Large intestine (tissue), 3 donors: ENCODE measurements around the gene GALNT1. TPM values are rescaled to one million over a fixed set of nuclear protein-coding genes. Genes with fewer than 3 reads are reported as not detected.

Experiments used
- DNase-seq, 2 donors: peaks; one replicate each; pipeline versions ENCODE4 v3.0.0 to v3.0.0-alpha.2; 2013
- H3K27ac ChIP-seq: one replicate; pipeline ENCODE4 v1.5.1; 2013; ENCODE audit warnings: low read length
- H3K27me3 ChIP-seq: 2 replicates; pipeline ENCODE4 v1.6.1; 2013; ENCODE audit warnings: low read length; ENCODE audit not compliant: control insufficient read depth, insufficient read depth
- H3K36me3 ChIP-seq: 2 replicates; pipeline ENCODE4 v1.6.1; 2013; ENCODE audit warnings: low read length; ENCODE audit not compliant: control insufficient read depth, insufficient read depth
- H3K4me1 ChIP-seq: one replicate; pipeline ENCODE4 v1.6.1; 2013; ENCODE audit warnings: low read length; ENCODE audit not compliant: control insufficient read depth, insufficient read depth
- H3K4me3 ChIP-seq: one replicate; pipeline ENCODE4 v1.5.1; 2013; ENCODE audit warnings: low read length
- H3K9me3 ChIP-seq: one replicate; pipeline ENCODE4 v1.6.1; 2013; ENCODE audit warnings: mild to moderate bottlenecking, low read depth, low read length, moderate library complexity; ENCODE audit not compliant: control insufficient read depth
- WGBS: methylation state at CpG from one replicate; pipeline ENCODE4 v1.1.5; 2013; ENCODE audit warnings: low lambda C conversion rate; ENCODE audit not compliant: insufficient coverage; 5-methylcytosine and 5-hydroxymethylcytosine counted together
- polyA plus RNA-seq: library from polyadenylated mRNA; unstranded; fragments of 120-200 nt; gene quantifications from one replicate; pipeline ENCODE4 v1.2.1, GENCODE V29; 2013

Gene GALNT1
- polyA plus RNA-seq, 1 donor = 124 TPM

DNA sequence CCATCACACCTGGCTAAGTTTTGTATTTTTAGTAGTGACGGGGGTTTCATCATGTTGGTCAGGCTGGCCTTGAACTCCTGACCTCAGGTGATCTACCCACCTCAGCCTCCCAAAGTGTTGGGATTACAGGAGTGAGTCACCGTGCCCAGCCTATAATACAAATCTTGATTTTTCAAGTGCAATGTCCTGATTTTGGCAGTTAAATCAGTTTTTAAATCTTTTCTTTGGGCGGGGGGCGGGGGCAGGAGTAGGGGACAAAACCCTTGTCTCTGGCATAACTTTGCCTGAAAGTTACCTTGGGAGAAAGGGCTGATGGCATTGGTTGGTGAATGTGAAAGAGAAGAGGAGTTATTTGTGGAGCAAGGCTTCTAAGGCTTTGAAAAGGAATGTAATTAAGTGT lies 12.3 kb downstream of the GALNT1 start:
- no peak for DNase-seq
- peaks cover 2% of the 10 kb centered on the region for H3K36me3 ChIP-seq
- no peaks in the 10 kb centered on the region for H3K4me1 ChIP-seq
- no peak overlapping the region for H3K4me3 ChIP-seq
- WGBS = 100% methylated on average over 2 of the region's 4 CpGs
- peaks cover 5% of the 10 kb centered on the region for H3K9me3 ChIP-seq
- no peak overlapping the region for H3K27ac ChIP-seq
- no peaks in the 10 kb centered on the region for H3K27me3 ChIP-seq

DNA sequence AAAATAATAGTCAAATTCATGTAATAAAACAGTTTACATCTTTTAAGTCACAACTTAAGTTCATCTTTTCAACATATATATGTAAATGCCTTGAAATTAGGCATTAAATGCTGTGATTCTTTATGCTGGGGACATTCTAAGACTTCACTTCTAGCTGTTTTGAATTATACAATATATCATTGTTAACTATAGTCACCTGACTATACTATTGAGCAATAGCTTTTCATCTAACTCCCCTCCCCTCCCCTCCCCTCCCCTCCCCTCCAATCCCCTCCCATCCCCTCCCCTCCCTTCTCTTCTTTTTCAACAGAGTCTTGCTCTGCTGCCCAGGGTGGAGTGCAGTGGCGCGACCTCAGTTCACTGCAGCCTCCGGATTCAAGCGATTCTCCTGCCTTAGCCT lies 16.2 kb downstream of the GALNT1 start:
- Histone ChIP-seq H3K27ac (no peak overlapping the region), H3K4me3 (no peak overlapping the region), H3K4me1 (no peaks in the 10 kb centered on the region), H3K36me3 (peaks cover 2% of the 10 kb centered on the region), H3K27me3 (no peaks in the 10 kb centered on the region), H3K9me3 (peaks cover 27% of the 10 kb centered on the region)
- DNase-seq = no peak
- no CpG with 5 or more reads among the region's 4 CpGs for WGBS

DNA sequence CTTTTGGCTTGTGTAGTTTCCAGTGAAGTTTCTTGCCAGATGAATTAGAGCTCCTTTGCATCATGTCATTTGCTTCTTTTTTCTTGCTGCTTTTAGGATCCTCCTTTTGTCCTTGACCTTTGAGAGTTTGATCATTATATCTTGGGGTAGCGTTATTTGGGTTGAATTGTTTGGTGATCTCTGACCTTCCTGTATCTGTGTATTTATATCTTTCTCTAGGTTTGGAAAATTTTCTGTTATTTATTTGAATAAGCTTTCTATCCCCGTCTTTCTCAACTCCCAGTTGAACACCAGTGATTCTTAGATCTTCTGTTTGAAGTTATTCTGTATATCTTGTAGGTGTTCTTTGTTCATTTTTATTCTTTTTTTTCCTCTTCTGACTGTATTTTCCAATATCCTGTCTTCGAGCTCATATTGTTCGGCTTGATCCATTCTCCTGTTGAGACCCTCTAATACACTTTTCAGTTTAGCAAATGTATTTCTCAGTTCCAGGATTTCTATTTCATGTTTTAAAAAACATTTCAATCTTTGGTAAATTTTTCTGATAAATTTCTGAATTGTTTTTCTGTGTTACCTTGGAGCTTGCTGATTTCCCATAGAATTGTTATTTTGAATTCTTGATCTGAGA lies 20.8 kb downstream of the GALNT1 start:
- Histone ChIP-seq H3K36me3 (peaks cover 2% of the 10 kb centered on the region), H3K27ac (no peak overlapping the region), H3K4me1 (no peaks in the 10 kb centered on the region), H3K27me3 (no peaks in the 10 kb centered on the region), H3K9me3 (peaks cover 40% of the 10 kb centered on the region), H3K4me3 (no peak overlapping the region)
- DNase-seq = no peak
- WGBS = 88% methylated on average over 4 of the region's 4 CpGs

DNA sequence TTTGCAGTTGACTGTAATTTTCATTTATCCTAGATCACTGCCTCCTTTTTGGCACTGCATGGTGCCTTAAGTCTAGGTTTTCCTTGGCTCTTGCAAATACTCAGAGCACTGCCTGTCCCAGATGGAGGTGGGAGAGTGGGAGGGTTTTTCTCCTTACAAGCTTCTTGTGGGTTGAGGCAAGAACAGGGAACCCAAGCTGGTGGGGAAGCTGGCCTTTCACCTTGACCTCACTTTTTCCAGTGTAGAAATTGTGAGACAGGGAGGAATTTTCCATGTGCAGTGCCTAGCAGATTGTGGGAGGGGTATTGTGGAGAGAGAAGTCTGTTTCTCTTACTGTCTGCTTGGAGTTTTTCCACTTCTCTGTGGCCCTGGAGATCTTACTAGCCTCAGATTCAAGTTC lies 21.5 kb downstream of the GALNT1 start:
- H3K36me3 ChIP-seq = peaks cover 2% of the 10 kb centered on the region
- H3K27me3 ChIP-seq = no peaks in the 10 kb centered on the region
- no peak overlapping the region for H3K4me3 ChIP-seq
- H3K4me1 ChIP-seq = no peaks in the 10 kb centered on the region
- no peak overlapping the region for H3K27ac ChIP-seq
- H3K9me3 ChIP-seq = peaks cover 39% of the 10 kb centered on the region
- DNase-seq = no peak

DNA sequence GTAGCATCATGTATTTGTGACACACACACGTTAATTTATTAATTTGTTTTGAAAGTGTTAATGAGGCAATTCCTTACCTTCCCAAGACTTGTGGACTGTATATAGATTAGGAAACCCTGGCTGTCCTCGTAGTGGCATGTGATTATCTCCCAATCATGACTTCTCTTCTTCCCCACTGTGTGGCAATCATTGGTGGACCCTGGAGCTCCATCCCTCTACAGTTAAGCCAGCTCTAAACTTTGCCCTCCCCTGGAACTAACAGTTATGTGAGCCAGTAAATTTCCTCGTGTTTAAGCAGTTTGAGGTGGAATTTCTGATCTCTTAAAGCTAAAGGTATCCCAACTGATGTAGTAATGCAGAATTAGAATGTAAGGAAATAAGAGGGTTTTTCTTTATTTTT lies 22.0 kb downstream of the GALNT1 start:
- H3K4me3 ChIP-seq = no peak overlapping the region
- WGBS = 100% methylated on average over 1 of the region's 3 CpGs
- H3K27me3 ChIP-seq = no peaks in the 10 kb centered on the region
- no peak overlapping the region for H3K27ac ChIP-seq
- H3K9me3 ChIP-seq = peaks cover 34% of the 10 kb centered on the region
- no peak for DNase-seq
- no peaks in the 10 kb centered on the region for H3K4me1 ChIP-seq
- no peaks in the 10 kb centered on the region for H3K36me3 ChIP-seq

DNA sequence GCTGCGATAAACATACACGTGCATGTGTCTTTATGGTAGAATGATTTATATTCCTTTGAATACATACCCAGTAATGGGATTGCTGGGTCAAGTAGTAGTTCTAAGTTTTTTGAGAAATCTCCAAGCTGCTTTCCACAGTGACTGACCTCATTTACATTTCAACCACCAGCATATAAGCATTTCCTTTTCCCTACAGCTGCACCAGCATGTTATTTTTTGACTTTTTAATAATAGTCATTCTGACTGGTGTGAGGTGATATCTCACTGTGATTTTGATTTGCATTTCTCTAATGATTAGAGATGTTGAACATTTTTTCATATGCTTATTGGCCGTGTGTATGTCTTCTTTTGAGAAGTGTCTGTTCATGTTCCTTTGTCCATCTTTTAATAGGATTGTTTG lies 22.8 kb downstream of the GALNT1 start:
- Histone ChIP-seq H3K27me3 (no peaks in the 10 kb centered on the region), H3K27ac (no peak overlapping the region), H3K36me3 (no peaks in the 10 kb centered on the region), H3K4me1 (no peaks in the 10 kb centered on the region), H3K9me3 (peaks cover 34% of the 10 kb centered on the region), H3K4me3 (no peak overlapping the region)
- WGBS = 100% methylated on average over 3 of the region's 3 CpGs
- DNase-seq = no peak

DNA sequence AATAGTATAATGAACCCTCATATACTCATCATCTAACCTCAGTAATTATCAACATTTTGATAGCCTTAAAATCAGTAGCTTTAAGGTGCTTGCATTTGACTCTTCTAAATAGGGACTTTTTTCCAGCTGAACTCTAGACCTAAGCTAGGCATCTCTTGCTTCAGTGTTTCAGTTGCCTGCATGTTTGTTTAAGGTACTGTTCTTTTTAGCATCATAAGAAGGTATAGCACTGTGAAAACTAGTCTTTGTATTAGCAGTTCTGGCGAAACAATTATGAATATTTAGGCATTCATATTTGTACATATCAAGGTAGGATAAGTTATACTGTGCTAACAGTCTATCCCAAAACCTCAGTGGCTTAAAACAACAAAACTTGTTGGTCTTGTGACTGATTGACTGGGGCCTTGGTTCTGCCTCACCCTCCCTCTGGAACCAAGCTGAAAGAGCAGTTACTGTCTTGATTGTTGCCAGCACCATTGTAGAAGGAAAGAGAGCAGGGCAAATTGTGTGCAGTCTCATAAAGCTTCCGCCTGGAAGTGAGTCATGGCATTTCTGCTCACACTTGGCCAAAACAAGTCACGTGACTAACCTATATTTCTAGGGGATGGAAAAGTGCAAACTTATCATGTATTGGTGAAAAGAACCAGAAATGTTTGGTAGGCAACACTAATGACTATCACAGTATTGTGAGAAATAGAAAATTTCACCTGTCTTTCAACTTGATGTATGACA lies 24.3 kb downstream of the GALNT1 start:
- Histone ChIP-seq H3K36me3 (no peaks in the 10 kb centered on the region), H3K4me3 (no peak overlapping the region), H3K27ac (no peak overlapping the region), H3K9me3 (peaks cover 28% of the 10 kb centered on the region), H3K4me1 (peaks cover 4% of the 10 kb centered on the region), H3K27me3 (no peaks in the 10 kb centered on the region)
- WGBS = 80% methylated on average over 1 of the region's 3 CpGs
- DNase-seq = no peak

DNA sequence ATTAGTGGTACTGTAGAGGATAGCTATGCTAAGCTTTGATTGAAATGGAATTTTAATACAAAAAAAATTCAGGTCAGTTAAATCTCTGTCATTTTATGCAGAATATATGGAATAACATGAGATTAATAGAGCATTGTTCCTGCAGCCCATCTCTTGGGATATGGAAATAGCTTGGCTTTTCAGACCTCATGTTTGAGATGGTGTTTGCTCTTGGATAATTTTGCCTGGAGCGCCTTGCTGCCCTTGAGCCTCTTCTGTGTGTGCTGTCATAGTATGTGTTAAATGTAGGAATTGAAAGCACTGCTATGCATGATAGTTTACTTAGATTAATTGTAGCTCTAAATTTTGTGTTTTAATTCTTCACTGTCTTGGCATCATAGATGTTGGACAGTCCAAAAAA lies 27.7 kb downstream of the GALNT1 start:
- no CpG with 5 or more reads among the region's 1 CpG for WGBS
- Histone ChIP-seq H3K36me3 (no peaks in the 10 kb centered on the region), H3K9me3 (peaks cover 7% of the 10 kb centered on the region), H3K27ac (no peak overlapping the region), H3K27me3 (no peaks in the 10 kb centered on the region), H3K4me1 (peaks cover 4% of the 10 kb centered on the region), H3K4me3 (no peak overlapping the region)
- no peak for DNase-seq

DNA sequence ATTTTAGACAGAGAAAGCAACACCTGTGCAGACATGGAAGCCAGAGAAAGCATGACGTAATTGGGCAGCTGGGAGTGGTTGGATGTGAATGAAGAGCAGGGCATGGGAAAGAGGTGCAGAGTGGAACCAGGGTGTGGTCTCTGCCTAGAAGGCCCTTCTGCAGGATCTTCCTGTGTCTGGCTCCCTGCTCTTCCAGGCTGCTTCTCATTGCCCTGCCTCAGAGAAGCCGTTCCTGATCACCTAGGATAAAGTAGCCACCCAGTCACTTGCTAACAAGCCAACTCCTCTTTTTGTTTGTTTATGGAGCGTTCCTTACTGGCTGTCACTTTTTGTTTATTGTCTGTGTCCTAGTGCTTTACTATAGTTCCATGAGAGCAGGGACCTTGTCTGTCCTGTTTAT lies 28.5 kb downstream of the GALNT1 start:
- peaks cover 4% of the 10 kb centered on the region for H3K4me1 ChIP-seq
- peaks cover 3% of the 10 kb centered on the region for H3K9me3 ChIP-seq
- H3K36me3 ChIP-seq = no peaks in the 10 kb centered on the region
- no peak overlapping the region for H3K27ac ChIP-seq
- 80% methylated on average over 1 of the region's 3 CpGs for WGBS
- H3K27me3 ChIP-seq = no peaks in the 10 kb centered on the region
- no peak for DNase-seq
- no peak overlapping the region for H3K4me3 ChIP-seq

DNA sequence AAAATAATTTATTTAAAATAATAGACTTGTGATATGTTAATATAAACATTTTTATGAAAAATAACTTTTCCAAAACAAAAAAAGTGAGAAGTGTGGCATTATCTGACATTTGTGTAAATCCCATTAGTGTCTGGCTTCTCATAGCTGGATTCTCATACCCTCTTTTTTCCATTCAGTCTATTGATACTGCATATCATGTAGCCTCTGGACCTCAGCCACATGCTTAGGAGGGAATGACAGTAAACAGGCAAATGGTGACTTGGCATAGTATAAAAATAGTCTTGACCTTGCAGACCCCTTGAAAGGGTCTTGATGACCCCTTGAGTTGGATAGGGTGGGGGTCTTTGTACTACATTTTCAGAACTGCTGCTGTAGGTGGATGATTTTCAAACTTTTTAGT lies 29.2 kb downstream of the GALNT1 start:
- no peak overlapping the region for H3K4me3 ChIP-seq
- no peaks in the 10 kb centered on the region for H3K36me3 ChIP-seq
- DNase-seq = no peak
- peaks cover 4% of the 10 kb centered on the region for H3K4me1 ChIP-seq
- no peaks in the 10 kb centered on the region for H3K9me3 ChIP-seq
- H3K27ac ChIP-seq = no peak overlapping the region
- H3K27me3 ChIP-seq = no peaks in the 10 kb centered on the region

DNA sequence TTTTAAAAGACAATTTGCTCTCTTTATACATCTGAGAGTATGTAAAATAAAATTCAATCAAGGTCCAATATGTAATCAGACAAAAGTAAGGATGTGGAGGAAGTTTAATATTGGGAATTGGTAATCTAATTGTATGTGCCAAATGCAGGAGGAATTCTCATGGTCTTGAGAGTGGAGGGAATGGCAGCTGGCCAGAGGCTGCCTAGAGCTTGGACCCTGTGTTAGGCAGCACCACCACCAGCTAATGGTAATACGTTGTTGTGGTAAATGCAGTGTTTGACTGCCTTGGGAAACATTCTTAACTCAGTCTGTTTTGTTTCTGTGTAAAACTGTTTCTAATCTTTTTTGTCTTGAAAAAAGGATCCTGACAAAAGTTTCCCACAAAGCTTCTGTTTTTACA lies 30.0 kb downstream of the GALNT1 start:
- H3K36me3 ChIP-seq = no peaks in the 10 kb centered on the region
- H3K27me3 ChIP-seq = no peaks in the 10 kb centered on the region
- peaks cover 5% of the 10 kb centered on the region for H3K4me1 ChIP-seq
- no peaks in the 10 kb centered on the region for H3K9me3 ChIP-seq
- no peak overlapping the region for H3K4me3 ChIP-seq
- DNase-seq = no peak
- no CpG with 5 or more reads among the region's 1 CpG for WGBS
- H3K27ac ChIP-seq = no peak overlapping the region
